ENCODE measurements around the gene KYAT1. TPM values are rescaled to one million over a fixed set of nuclear protein-coding genes. Genes with fewer than 3 reads are reported as not detected.
A peak's percentile ranks its signal among the peaks of the same experiment; 100 is the strongest.

The KYAT1 gene
- total and polyA plus RNA-seq, 5 donors from 2014 or later, result 8.2 to 15.7 (median 11.5) TPM

DNA sequence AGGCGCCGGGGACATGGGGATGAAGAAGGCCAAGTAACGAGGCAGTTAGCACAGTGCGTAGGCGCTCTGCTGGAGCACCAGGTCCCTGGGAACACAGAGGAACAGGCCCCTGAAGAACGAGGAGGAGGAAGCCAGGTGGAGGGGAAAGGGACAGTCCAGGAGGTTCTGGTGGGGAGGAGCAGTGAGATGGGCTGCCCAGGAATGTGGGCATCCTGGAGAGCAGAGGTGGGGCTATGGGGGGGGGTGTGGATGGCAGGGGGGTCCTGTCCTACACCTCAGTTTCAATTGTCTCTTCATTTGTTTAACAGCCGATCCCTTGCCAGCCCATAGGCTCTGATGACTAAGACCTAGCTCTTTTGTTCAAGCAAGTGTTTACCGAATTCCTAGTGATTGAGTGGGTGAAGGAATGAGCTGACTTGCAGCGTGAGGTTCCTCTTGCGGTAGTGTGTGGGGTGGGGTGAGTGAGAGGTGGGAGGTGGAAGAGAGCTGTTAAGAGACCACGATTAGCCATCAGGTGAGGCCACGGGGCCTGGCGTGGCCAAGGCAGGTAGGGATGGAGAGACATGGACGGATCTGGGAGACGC is 30.6 kb upstream of the KYAT1 start:
- Histone ChIP-seq H3K4me1 (ENCODE audit: control insufficient read depth, insufficient read depth, low read length, poor library complexity, severe bottlenecking) (peaks cover 32% of the 10 kb centered on the region), H3K36me3 (ENCODE audit: control insufficient read depth, insufficient read depth, low read length) (peaks cover 71% of the 10 kb centered on the region), H3K27me3 (ENCODE audit: control insufficient read depth, insufficient read depth, low read length) (no peaks in the 10 kb centered on the region), H3K4me3 (ENCODE audit: low read depth, low read length) (no peak overlapping the region), H3K27ac (ENCODE audit: insufficient read depth, low read length, poor library complexity, severe bottlenecking) (no peak overlapping the region), H3K9me3 (ENCODE audit: control insufficient read depth in 2 of 2, low read length in 2 of 2) (no peaks in the 10 kb centered on the region)
- Mint-ChIP-seq H3K27ac (peak overlapping the region; percentile 85 to 96 (median 92)), H3K27me3 (no peaks in the 10 kb centered on the region), H3K9me3 (peaks cover 0 to 2% (median 0%) of the 10 kb centered on the region in 7 donors), H3K36me3 (peaks cover 38% of the 10 kb centered on the region), H3K4me3 (peak overlapping the region; percentile 19 to 72 (median 50)), H3K4me1 (peaks cover 0 to 65% (median 21%) of the 10 kb centered on the region in 4 donors)
- DNase-seq (no peak), ATAC-seq (ENCODE audit: low read depth in 2 of 2) (no peak)

DNA sequence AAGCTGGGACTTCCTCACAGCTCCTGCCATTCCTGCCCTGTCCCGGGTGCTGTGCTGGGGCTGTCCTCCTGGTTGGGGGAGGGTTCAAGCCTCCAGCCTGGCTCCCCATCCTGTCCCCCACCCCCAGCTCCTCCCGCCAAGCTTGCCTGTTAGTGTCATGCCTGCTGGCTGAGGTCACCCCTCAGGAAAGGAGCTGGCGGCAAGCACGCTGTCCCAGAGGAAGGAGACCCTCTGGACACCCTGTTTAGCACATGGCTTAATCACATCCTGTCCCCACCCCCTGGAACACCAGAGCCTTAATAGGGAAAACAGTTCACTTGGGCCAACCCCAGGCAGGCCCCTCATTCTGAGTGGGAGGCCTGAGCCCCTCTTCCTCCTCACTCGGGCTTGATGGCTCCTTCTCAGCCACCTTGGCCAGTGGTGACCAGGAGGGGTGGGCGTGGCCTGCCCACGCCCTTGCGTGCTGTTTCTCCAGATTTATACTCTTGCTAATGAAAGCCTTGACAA is 29.8 kb upstream of the KYAT1 start:
- ATAC-seq (ENCODE audit: low read depth in 2 of 2) (no peak), DNase-seq (no peak)
- H3K4me1 Mint-ChIP-seq, result peaks cover 0 to 73% (median 23%) of the 10 kb centered on the region in 4 donors
- Histone ChIP-seq H3K27ac (ENCODE audit: insufficient read depth, low read length, poor library complexity, severe bottlenecking) (no peak overlapping the region), H3K9me3 (ENCODE audit: control insufficient read depth in 2 of 2, low read length in 2 of 2) (no peaks in the 10 kb centered on the region), H3K27me3 (ENCODE audit: control insufficient read depth, insufficient read depth, low read length) (no peaks in the 10 kb centered on the region), H3K36me3 (ENCODE audit: control insufficient read depth, insufficient read depth, low read length) (peaks cover 65% of the 10 kb centered on the region), H3K4me1 (ENCODE audit: control insufficient read depth, insufficient read depth, low read length, poor library complexity, severe bottlenecking) (peaks cover 32% of the 10 kb centered on the region), H3K4me3 (ENCODE audit: low read depth, low read length) (no peak overlapping the region)
- H3K4me3 Mint-ChIP-seq, result peak overlapping the region in 1 of 4 donors; percentile 31
- peaks cover 0 to 2% (median 0%) of the 10 kb centered on the region in 7 donors for H3K9me3 Mint-ChIP-seq
- peak overlapping the region; percentile 45 to 92 (median 59) for H3K27ac Mint-ChIP-seq
- H3K36me3 Mint-ChIP-seq, result peaks cover 35% of the 10 kb centered on the region
- no peaks in the 10 kb centered on the region for H3K27me3 Mint-ChIP-seq

DNA sequence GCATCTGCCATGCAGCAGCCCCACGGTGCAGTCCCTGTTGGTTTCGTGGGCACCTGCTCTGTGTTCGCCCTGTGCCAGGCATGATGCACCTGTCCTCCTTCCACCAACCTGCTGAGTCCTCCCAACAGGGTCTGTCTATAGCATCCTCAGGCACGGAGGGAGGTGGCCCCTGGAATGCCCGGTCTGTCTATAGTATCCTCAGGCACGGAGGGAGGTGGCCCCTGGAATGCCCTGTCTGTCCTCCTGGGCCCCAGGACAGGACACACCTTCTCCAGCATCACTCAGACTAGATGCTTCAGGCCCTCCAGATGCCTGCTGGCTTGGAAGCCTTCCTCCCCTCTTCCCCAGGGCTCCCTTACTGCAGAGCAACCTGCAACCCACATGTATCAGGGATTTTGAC is 29.2 kb upstream of the KYAT1 start:
- Histone ChIP-seq H3K4me1 (ENCODE audit: control insufficient read depth, insufficient read depth, low read length, poor library complexity, severe bottlenecking) (peaks cover 33% of the 10 kb centered on the region), H3K9me3 (ENCODE audit: control insufficient read depth in 2 of 2, low read length in 2 of 2) (no peaks in the 10 kb centered on the region)
- H3K4me1 Mint-ChIP-seq, result peaks cover 0 to 77% (median 26%) of the 10 kb centered on the region in 4 donors

DNA sequence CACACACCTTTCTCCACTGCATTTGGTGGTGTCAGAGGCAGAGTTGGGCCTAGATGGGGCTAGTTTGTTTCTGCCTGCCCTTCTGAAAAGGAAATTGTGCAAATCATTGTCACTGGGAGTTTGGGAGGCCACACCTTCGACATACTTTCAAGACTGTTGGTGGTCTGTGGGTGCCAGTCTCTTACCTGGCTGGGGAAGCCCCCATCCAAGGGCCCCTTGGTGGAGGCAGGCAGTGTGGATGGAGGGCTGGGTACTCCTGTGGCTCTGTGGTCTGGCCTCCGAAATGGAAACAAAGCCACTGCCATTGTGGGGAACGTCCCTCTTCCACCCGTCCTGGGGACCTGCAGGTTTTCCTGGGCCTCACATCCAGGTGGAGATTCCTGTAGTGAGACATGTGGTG is 28.1 kb upstream of the KYAT1 start:
- peaks cover 56% of the 10 kb centered on the region for H3K36me3 ChIP-seq (ENCODE audit: control insufficient read depth, insufficient read depth, low read length)
- H3K36me3 Mint-ChIP-seq, result peaks cover 29% of the 10 kb centered on the region
- H3K4me1 ChIP-seq (ENCODE audit: control insufficient read depth, insufficient read depth, low read length, poor library complexity, severe bottlenecking), result peaks cover 43% of the 10 kb centered on the region

More for the DNA sequence above, 29.2 kb upstream of the KYAT1 start:
- Histone ChIP-seq H3K4me3 (ENCODE audit: low read depth, low read length) (no peak overlapping the region), H3K27me3 (ENCODE audit: control insufficient read depth, insufficient read depth, low read length) (no peaks in the 10 kb centered on the region), H3K27ac (ENCODE audit: insufficient read depth, low read length, poor library complexity, severe bottlenecking) (no peak overlapping the region), H3K36me3 (ENCODE audit: control insufficient read depth, insufficient read depth, low read length) (peaks cover 60% of the 10 kb centered on the region)
- Mint-ChIP-seq H3K36me3 (peaks cover 32% of the 10 kb centered on the region), H3K9me3 (peaks cover 0 to 2% (median 0%) of the 10 kb centered on the region in 7 donors), H3K27me3 (no peaks in the 10 kb centered on the region), H3K27ac (peak overlapping the region in 2 of 3 donors; percentile 45 to 83), H3K4me3 (peak overlapping the region in 1 of 4 donors; percentile 12)
- ATAC-seq (ENCODE audit: low read depth in 2 of 2), result no peak
- no peak for DNase-seq

DNA sequence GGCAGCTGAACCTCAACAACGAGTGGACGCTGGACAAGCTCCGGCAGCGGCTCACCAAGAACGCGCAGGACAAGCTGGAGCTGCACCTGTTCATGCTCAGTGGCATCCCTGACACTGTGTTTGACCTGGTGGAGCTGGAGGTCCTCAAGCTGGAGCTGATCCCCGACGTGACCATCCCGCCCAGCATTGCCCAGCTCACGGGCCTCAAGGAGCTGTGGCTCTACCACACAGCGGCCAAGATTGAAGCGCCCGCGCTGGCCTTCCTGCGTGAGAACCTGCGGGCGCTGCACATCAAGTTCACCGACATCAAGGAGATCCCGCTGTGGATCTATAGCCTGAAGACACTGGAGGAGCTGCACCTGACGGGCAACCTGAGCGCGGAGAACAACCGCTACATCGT is 26.6 kb upstream of the KYAT1 start:
- Mint-ChIP-seq H3K4me1 (peaks cover 0 to 77% (median 37%) of the 10 kb centered on the region in 4 donors), H3K27ac (peak overlapping the region in 1 of 3 donors; percentile 42), H3K4me3 (peak overlapping the region in 1 of 4 donors; percentile 8), H3K36me3 (peaks cover 29% of the 10 kb centered on the region), H3K9me3 (peaks cover 0 to 2% (median 0%) of the 10 kb centered on the region in 7 donors), H3K27me3 (no peaks in the 10 kb centered on the region)
- Histone ChIP-seq H3K9me3 (ENCODE audit: control insufficient read depth in 2 of 2, low read length in 2 of 2) (no peaks in the 10 kb centered on the region), H3K4me1 (ENCODE audit: control insufficient read depth, insufficient read depth, low read length, poor library complexity, severe bottlenecking) (peaks cover 56% of the 10 kb centered on the region), H3K4me3 (ENCODE audit: low read depth, low read length) (no peak overlapping the region), H3K36me3 (ENCODE audit: control insufficient read depth, insufficient read depth, low read length) (peaks cover 45% of the 10 kb centered on the region), H3K27ac (ENCODE audit: insufficient read depth, low read length, poor library complexity, severe bottlenecking) (no peak overlapping the region), H3K27me3 (ENCODE audit: control insufficient read depth, insufficient read depth, low read length) (no peaks in the 10 kb centered on the region)
- no peak for ATAC-seq (ENCODE audit: low read depth in 2 of 2)
- no peak for DNase-seq

More for the DNA sequence above, 28.1 kb upstream of the KYAT1 start:
- no peaks in the 10 kb centered on the region for H3K27me3 ChIP-seq (ENCODE audit: control insufficient read depth, insufficient read depth, low read length)
- Mint-ChIP-seq H3K4me3 (no peak overlapping the region), H3K27me3 (no peaks in the 10 kb centered on the region), H3K27ac (peak overlapping the region in 1 of 3 donors; percentile 84), H3K9me3 (peaks cover 0 to 2% (median 0%) of the 10 kb centered on the region in 7 donors), H3K4me1 (peaks cover 0 to 79% (median 34%) of the 10 kb centered on the region in 4 donors)
- H3K4me3 ChIP-seq (ENCODE audit: low read depth, low read length), result no peak overlapping the region
- DNase-seq (no peak), ATAC-seq (ENCODE audit: low read depth in 2 of 2) (no peak)
- H3K9me3 ChIP-seq (ENCODE audit: control insufficient read depth in 2 of 2, low read length in 2 of 2), result no peaks in the 10 kb centered on the region
- no peak overlapping the region for H3K27ac ChIP-seq (ENCODE audit: insufficient read depth, low read length, poor library complexity, severe bottlenecking)

DNA sequence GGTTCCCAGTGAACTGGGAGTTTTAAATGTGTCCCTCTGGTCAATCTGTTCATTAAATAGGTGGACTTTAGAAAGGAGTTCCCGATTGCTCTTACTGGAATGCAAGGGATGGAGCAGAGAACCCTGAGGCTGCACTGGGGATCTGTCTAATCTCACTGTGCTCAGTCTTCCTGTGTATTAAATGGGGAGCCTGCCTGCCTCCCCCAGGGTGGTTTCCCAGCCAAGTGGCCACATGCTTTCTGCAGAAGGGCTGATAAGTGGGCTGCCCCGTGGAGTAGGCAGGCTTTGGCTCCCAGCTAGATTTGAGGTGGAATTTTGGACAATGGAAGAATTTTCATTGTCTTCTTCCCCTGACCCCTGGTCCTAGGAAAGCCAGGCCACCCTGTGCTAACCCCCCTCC is 25.0 kb upstream of the KYAT1 start:
- H3K9me3 ChIP-seq (ENCODE audit: control insufficient read depth in 2 of 2, low read length in 2 of 2), result no peaks in the 10 kb centered on the region
- peaks cover 6 to 77% (median 33%) of the 10 kb centered on the region in 4 donors for H3K4me1 Mint-ChIP-seq
- peak overlapping the region; percentile 52 to 96 (median 91) for H3K27ac Mint-ChIP-seq
- peaks cover 56% of the 10 kb centered on the region for H3K4me1 ChIP-seq (ENCODE audit: control insufficient read depth, insufficient read depth, low read length, poor library complexity, severe bottlenecking)
- peaks cover 20% of the 10 kb centered on the region for H3K36me3 Mint-ChIP-seq
- DNase-seq, result no peak
- no peaks in the 10 kb centered on the region for H3K27me3 Mint-ChIP-seq
- no peak for ATAC-seq (ENCODE audit: low read depth in 2 of 2)
- H3K4me3 ChIP-seq (ENCODE audit: low read depth, low read length), result no peak overlapping the region
- H3K4me3 Mint-ChIP-seq, result peak overlapping the region in 1 of 4 donors; percentile 54
- peaks cover 0 to 2% (median 0%) of the 10 kb centered on the region in 7 donors for H3K9me3 Mint-ChIP-seq
- peaks cover 36% of the 10 kb centered on the region for H3K36me3 ChIP-seq (ENCODE audit: control insufficient read depth, insufficient read depth, low read length)
- H3K27ac ChIP-seq (ENCODE audit: insufficient read depth, low read length, poor library complexity, severe bottlenecking), result no peak overlapping the region
- H3K27me3 ChIP-seq (ENCODE audit: control insufficient read depth, insufficient read depth, low read length), result no peaks in the 10 kb centered on the region

DNA sequence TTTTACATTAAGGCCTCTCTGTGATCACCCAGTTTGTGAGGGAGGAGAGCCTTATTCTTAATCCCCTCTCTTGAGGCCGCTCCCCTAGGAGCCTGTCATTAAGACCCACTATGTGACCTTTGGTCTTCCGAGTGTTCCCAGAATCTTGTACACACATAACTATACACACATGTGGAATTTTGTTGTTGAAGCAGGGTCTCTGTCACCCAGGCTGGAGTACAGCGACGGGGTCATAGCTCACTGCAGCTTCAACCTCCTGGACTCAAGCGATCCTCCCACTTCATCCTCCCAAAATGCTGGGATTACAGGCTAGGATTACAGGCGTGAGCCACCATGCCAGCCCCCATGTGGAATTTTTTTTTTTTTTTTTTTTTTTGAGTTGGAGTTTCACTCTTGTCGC is 24.2 kb upstream of the KYAT1 start:
- Mint-ChIP-seq H3K4me1 (peaks cover 6 to 77% (median 29%) of the 10 kb centered on the region in 4 donors), H3K36me3 (peaks cover 20% of the 10 kb centered on the region), H3K27ac (peak overlapping the region; percentile 43 to 79 (median 72)), H3K27me3 (no peaks in the 10 kb centered on the region), H3K9me3 (peaks cover 0 to 2% (median 0%) of the 10 kb centered on the region in 7 donors), H3K4me3 (peak overlapping the region; percentile 5 to 68 (median 46))
- DNase-seq (no peak), ATAC-seq (ENCODE audit: low read depth in 2 of 2) (no peak)
- Histone ChIP-seq H3K4me1 (ENCODE audit: control insufficient read depth, insufficient read depth, low read length, poor library complexity, severe bottlenecking) (peaks cover 56% of the 10 kb centered on the region), H3K9me3 (ENCODE audit: control insufficient read depth in 2 of 2, low read length in 2 of 2) (no peaks in the 10 kb centered on the region), H3K27me3 (ENCODE audit: control insufficient read depth, insufficient read depth, low read length) (no peaks in the 10 kb centered on the region), H3K27ac (ENCODE audit: insufficient read depth, low read length, poor library complexity, severe bottlenecking) (peak overlapping the region; percentile 57), H3K4me3 (ENCODE audit: low read depth, low read length) (no peak overlapping the region), H3K36me3 (ENCODE audit: control insufficient read depth, insufficient read depth, low read length) (peaks cover 33% of the 10 kb centered on the region)
